Activated T-helper 1 cell treated with Interleukin-2 at 50 U/mL for 16 hours (primary cell): Measurements from ENCODE around the gene NDC1.
"Not testable (repeated sequence)": the region's sequence is repeated elsewhere in the genome, so short reads cannot be mapped to it uniquely, and the experiment has no call there.

Experiments used
- DNase-seq: peaks from one replicate; pipeline ENCODE4 v3.0.0-alpha.2; 2020; ENCODE audit warnings: low read depth

NDC1 gene

GRCh38 chr1:53837924-53838653, at the start of gene NDC1:
TSS of gene NDC1 (minus strand) at chr1:53838296. CDS start at chr1:53838261, 35 bp downstream.
- DNase-seq: peak; percentile 77

GRCh38 chr1:53883600-53883999, 45.5 kb upstream of the NDC1 start:
- DNase-seq: not testable (repeated sequence)

GRCh38 chr1:53881853-53882252, 43.8 kb upstream of the NDC1 start:
- DNase-seq: not testable (repeated sequence)

GRCh38 chr1:53878492-53879105, 40.5 kb upstream of the NDC1 start:
- DNase-seq: no peak

GRCh38 chr1:53875150-53875549, 37.1 kb upstream of the NDC1 start:
- not testable (repeated sequence) for DNase-seq

- DNase-seq: no peak
These were observed 33.8 kb upstream of the NDC1 start for GRCh38 chr1:53871773-53872484.

- DNase-seq: no peak
These were observed 33.1 kb upstream of the NDC1 start for GRCh38 chr1:53871221-53871620.

GRCh38 chr1:53869454-53870117, 31.5 kb upstream of the NDC1 start:
- DNase-seq: no peak

GRCh38 chr1:53868565-53868964, 30.5 kb upstream of the NDC1 start:
- no peak for DNase-seq

- DNase-seq: no peak
These were observed 24.4 kb upstream of the NDC1 start for GRCh38 chr1:53862507-53862906.

- peak; percentile 14 for DNase-seq
These were observed 22.9 kb upstream of the NDC1 start for GRCh38 chr1:53860967-53861411.

- no peak for DNase-seq
These were observed 13.6 kb upstream of the NDC1 start for GRCh38 chr1:53851571-53852285.

- no peak for DNase-seq
These were observed 12.1 kb upstream of the NDC1 start for GRCh38 chr1:53850082-53850673.

GRCh38 chr1:53847980-53848379, 9.9 kb upstream of the NDC1 start:
- no peak for DNase-seq

- no peak for DNase-seq
These were observed 4.3 kb upstream of the NDC1 start for GRCh38 chr1:53842347-53842746.

GRCh38 chr1:53838654-53838974, 518 bp upstream of the NDC1 start:
- DNase-seq: no peak

- DNase-seq: no peak
These were observed 511 bp downstream of the NDC1 start for GRCh38 chr1:53837646-53837923.

GRCh38 chr1:53835491-53835890, 2.6 kb downstream of the NDC1 start:
- DNase-seq: no peak

- no peak for DNase-seq
These were observed 3.3 kb downstream of the NDC1 start for GRCh38 chr1:53834776-53835175.

- DNase-seq: no peak
These were observed 4.7 kb downstream of the NDC1 start for GRCh38 chr1:53833393-53833792.

GRCh38 chr1:53826367-53826766, 11.7 kb downstream of the NDC1 start:
- DNase-seq: no peak

GRCh38 chr1:53825306-53825705, 12.8 kb downstream of the NDC1 start:
- DNase-seq: no peak
